DMS53 treated with DMSO at 0.1 percent for 48 hours (cell line): Measurements from ENCODE around the gene FHAD1.

Experiments
- DNase-seq: peaks from one replicate; lab custom pipeline; 2025; ENCODE audit not compliant: unreplicated experiment; lab: John Stamatoyannopoulos, UW

The FHAD1 gene

DNA sequence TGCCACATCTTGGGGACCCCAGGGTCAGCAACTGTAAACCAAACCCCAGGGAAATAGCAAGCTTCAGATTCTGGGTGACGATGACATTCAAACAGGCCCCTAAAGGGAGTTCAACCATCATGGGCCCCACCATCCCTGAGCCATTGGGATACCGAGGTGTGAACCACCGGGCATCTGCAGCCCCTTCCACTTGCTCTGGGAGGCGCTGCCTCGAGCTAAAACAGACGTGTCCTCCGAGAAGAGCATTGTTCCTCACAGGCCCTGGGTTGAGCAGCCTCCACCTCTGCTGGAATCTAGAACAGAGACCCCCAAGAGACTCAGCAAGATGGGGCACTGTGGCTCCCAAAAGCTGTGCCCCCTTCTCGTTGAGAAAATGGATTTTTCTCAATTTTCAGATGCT, 143.6 kb downstream of the FHAD1 start:
- no peak for DNase-seq

DNA sequence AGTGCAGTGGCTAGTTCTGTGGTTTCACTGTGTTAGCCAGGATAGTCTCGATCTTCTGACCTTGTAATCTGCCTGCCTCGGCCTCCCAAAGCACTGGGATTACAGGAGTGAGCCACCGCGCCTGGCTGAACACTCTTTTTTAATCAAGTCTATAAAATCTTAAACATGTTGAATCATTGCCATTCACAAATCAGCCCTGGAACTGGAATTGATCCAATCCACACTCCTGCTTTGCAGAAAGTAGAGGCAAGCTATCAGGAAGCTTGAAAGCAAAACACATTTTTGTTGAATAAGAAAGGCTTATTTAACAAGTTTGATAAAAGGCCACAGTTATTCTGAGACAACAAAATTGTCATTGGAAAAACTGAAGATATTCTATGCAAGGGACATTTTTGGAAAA, 144.3 kb downstream of the FHAD1 start:
- DNase-seq, result no peak

DNA sequence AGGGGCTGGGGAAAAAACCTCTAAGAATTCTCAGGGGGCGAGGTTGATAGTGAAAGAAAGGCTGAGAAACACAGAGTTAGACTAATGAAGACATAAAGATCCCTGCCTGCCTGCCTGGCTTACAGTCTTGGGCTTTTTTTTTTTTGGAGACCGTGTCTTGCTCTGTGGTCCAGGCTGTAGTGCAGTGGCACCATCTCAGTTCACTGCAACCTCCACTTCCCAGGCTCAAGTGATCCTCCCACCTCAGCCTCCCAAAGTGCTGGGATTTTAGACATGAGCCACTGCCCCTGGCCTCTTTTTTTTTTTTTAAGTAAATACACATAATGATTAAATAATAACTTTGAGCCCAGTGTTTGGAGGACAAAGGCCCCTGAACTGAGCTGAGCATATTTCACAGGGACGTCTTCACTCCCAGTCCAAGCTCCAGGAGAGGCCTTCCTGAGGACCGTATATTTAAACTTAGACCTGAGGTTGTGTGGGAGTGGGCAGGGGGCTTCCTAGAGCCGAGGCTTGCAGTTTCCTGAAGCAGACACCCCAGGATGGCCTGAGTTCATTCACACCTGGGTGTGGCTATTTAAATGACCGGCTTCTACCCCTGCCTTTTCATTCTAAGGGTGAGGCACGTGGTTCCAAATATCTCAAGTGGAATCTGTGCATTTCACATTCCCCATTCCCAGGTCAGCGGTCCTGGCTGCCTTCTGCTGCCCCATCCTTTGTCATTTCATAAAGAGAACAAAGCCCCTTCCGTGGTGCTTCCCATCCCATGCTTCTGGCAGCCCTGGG, 146.6 kb downstream of the FHAD1 start:
- no peak for DNase-seq

DNA sequence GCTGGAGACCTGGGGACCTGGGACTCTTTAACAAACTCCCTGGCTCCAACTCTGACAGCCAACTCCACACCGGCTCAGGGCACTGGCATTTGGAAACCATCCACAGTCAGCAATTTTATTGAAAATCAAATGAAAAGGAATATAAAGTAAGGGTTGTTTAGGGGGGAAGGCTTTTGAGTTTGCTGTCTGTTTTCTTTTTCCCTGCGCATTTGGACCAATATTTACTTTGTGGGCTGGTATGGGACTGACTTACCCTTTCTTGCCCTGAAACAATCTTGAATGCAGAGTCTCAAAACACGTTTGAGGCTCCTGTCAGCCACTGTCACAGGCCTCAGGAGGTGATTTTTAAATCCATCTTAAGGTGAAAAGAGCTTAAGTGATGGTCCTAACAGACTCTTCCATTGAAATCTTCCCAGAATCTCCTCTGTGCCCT, 147.3 kb downstream of the FHAD1 start:
- no peak for DNase-seq

DNA sequence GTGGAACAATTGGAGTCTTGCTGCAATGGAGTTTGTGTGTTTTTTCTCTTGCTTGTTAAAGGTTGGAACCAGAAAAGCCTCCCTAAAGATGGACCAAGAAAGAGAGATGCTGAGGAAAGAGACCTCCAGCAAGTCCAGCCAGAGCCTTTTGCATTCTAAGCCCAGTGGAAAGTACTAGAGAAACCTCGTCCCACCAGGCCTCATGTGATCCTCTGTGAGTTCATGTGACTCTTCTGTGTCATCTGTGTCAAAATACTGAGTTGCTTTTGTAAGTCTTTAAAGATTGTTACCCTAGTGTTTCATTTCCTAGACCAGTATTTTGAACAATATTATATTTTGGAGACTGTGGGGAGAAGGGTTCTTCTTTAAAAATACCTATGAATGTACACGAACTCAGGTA, 150.2 kb downstream of the FHAD1 start:
- no peak for DNase-seq

DNA sequence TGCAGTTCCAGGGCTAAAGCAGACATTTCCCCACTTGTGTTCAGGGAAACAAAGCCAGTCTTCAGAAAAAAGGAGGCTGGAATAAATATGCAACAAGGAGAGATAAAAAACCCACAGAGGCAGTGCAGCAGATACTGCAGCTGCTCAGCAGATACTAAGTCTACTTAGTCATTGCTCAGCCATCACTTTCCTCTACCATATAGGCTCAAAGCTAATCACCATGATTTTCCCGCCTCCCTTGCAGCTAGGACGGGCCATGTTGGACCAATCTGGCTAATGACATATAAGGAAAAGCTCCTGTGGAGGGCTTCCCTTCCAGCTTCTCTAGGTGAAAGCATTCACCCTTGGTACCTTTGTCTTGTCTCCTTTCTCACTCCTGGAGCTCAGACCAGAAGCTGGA, 152.7 kb downstream of the FHAD1 start:
- no peak for DNase-seq

DNA sequence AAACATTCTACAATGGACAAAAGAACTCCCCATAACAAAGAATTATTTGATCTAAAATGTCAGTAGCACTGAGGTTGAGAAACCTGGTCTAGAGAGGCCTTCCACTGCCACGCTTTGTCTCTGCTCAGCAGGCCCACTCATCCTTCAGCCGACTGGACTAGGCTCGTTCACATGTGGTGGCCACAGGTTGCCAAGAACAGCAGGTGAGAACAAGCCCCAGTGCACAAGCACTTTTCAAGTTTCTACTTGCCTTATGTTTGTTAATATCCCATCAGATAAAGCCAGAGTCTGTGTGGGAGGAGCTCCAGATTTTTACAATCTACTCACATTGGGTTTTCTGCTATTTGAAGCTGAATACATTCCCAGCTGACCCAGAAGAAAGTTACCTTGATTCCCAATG, 153.6 kb downstream of the FHAD1 start:
- no peak for DNase-seq

DNA sequence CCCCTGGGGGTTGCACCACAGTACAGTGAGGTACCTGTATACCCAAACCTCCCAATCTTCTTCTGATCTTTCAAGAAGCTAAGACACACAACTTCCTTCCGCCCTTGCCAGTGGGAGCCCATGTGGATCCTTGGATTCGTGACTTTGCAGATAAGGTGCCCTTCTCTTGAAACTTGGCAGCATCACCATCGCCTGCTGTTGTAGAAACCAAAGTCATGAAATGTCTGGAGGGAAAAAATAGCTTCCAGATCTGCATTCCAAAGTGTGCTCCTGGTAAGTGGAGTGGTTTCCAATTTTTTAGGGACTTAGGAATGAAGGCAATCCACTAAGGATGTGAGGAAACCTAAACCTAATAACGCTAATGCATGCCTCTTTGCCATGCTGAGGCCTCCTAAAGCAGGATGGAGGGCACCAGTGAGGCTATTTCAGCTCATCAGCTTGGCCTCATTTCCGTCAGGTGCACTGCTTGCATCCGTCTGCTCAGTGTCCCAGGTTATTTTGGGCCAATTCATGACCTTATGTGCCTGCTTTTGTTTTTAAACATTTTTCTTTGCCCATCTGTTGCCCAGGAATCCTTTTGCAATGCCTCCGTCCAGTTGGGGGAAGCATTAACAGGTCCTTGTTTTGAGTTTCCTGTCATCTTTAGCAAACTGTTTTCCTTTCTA, 154.5 kb downstream of the FHAD1 start:
- DNase-seq, result no peak

DNA sequence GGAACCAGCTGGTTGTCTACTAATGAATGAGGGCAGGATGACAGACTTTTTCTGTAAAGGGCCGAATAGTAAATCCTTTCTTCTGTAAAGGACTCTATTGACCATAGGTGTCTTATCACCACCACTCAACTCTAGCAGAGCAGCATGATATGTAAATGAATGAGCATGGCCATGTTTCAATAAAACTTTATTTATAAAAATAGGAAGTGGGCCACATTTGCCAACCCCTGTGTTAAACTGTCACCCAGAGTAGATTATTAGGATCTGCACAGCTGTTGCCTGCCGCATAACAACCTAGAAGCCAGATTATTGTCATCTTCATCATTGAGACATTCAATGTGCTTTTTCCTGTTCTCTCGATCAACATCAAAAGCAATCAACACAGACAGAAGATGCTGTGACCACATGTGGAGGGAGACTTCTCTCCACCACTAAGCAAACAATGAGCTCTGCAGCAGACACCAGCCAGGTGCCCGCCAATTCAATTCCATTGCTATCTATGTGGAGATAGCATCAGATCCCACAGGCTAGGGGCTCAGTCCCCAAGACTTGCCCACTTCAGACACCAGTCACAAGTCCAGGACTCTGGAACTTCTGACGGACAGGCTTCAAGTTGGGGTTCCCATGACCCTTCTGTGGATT, 155.9 kb downstream of the FHAD1 start:
- no peak for DNase-seq

DNA sequence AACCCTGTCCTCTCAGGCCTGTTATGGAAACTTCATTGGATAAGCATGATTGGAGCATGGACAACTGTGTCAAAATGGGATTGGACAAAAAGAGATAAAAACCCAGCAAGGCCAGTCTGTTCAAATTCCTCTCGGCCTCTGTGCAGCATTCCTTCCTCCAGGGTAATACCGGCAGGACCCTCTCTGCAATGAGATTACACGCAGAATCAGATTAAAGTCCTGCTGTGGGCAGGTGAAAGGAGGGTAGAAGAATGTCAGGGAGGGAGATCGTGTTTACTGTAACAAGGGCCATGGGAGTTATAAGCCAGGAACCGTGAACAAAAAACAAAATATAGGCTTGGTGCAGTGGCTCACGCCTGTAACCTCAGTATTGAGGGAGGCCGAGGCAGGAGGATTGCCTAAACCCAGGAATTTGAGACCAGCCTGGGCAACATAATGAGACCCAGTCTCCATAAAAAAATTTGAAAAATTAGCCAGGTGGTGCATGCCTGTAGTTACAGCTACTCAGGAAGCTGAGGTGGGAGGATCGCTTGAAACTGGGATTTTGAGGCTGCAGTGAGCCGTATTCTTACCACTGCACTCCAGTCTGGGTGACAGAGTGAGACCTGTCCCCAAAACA, 157.0 kb downstream of the FHAD1 start:
- no peak for DNase-seq

DNA sequence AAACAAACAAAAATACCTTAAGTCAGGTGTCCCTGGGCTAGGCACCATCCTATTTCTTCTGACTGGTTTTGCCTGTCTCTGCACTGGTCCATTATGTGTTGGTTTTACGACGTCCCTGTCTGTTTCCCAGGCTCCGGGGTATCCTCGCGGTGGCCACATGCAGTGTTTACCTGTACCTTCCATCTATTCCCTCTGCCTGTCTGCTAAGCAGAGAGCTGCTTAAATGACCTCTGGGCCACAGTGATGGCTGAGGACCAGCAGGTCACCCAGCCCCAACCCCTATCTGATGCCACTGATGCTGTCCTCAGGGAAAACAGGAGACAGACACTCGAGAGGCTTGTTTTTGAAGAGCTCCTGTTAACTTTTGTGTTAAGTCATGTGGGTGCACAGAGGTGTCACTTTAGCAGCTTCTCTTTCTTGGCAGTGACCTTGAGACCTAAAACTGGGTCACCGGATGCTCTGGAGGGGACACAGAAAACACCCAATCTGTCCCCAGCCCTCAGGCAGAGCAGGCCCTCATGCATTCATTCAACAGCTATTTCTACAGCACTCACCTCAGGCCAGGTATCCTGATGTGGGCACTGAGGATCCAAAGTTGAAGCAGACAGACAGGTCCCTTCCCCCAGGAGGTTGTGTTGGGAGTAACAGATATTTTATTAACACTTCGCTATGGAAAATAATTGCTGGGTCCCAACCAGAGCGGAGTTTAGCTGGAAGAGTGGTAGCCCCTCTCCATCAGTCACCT, 158.3 kb downstream of the FHAD1 start:
- DNase-seq, result no peak

DNA sequence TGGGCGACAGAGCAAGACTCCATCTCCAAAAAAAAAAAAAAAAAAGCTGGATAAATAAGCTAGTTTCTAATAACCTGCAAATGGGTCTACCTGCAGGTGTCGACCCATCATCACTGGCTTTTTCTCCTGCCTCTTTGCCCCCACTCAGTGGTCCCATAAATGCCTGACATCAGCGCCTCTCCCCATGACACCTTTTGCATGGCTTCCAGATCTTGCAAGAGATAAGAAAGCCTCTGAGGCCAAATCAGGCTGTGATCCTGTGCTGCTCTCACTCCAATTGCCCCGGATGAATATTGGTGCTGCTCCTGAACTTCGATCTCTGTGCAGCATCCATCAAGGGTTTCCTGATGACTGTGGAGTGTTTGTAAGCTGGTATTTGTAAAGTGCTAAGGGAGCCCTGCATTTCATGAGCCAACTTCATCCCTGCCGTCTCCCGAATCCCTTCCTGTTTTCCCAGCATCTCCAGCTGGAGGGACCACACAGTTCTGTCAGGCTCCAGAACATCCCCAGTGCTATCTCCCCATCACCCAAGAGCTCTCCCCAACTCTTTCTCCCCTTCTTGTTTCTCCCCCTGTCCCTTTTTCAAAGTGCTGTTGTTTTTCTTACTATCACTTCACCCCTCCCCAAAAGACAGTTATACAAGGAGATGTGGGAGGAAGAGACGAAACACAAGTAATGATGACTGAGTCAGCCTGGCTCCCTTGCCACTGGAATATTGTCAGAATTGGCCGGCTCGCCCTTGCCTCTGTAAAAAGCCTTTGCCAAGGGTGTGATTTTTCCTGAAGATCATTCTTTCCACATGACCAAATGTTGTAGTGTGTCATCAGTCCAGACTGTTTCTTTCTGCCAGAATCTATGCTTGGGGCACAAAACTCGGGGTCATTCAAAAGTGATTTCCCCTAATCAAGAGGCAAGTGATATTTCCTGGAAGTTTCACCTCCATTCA, 159.9 kb downstream of the FHAD1 start:
- no peak for DNase-seq

DNA sequence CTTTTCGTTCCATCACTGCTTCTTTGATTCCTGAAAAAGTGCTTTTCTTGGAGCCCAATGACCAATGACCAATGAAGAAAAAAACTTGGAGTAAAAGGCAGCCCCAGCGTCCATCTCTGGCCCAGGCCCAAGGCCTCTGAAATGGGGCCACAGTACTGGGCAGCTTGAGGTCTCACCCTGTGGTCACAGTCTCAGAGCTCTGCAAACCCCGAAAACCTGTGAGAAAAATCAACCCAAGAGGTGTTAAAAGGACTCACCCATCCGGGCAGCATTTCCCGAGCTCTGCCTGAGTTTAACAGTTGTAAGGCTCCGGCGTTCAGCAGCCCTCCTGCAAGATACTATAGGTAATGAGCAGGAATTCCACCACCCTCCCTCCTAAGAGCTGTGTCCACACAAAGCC, 160.6 kb downstream of the FHAD1 start:
- no peak for DNase-seq

DNA sequence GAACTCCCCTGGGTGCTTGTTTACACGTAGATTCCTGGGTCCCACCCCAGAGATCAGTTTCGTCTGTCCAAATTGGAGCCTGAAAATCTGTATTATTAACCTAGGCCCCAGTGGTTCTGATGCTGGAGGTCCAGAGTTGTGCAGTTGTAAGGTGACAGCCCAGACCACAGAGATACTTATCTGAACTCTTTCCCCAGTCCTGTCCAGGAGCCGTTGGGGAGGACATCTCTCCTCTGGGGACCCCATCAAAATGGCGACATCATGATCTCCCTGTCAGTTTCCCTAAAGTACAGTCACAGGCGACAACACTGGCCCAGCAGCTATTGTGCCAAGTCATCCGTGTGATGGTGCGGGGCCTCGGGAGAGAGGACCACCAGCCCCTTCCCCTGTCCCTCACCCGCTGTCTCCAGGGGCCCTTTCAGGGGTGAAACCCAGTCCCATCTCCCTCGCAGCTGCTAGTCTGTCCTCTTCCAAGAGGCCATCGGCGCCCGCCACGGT, 161.9 kb downstream of the FHAD1 start:
- DNase-seq, result no peak

DNA sequence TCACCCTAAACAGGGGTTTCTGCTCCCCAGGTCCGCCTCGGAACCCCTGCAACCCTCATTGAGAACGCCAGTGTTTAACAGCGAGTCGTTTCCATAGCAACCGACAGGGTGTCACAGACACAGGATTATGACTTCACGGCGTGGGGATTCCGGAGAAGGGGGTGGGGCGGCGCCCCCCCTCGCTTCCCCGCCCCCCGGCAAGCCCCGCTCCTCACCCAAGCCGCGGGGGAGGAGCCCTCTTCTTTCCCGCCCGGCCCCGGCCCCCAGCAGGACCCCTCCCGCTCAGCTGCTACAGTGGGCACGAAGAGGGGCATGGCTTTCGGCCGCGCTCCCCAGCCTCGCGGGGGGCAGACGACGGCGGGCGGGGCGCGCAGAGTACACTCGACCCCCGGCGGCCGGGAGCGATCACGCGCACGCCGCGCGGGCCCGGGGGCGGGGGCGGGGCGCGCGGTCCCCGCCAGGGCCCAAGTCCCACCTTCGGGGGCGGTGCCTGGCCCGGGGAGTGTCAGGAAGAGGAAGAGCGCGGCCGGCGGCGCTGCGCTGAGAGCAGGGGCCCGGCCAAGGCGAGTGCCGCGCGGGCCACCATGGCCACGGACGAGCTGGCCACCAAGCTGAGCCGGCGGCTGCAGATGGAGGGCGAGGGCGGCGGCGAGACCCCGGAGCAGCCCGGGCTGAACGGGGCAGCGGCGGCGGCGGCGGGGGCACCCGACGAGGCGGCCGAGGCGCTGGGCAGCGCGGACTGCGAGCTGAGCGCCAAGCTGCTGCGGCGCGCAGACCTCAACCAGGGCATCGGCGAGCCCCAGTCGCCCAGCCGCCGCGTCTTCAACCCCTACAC, 162.6 kb downstream of the FHAD1 start, which contains the start of gene EFHD2:
Gene EFHD2, plus strand, starts transcription at position 501 of the 835 bp plus-strand sequence. Its CDS starts 84 bp downstream, at position 585.
- peak; percentile 75 for DNase-seq

DNA sequence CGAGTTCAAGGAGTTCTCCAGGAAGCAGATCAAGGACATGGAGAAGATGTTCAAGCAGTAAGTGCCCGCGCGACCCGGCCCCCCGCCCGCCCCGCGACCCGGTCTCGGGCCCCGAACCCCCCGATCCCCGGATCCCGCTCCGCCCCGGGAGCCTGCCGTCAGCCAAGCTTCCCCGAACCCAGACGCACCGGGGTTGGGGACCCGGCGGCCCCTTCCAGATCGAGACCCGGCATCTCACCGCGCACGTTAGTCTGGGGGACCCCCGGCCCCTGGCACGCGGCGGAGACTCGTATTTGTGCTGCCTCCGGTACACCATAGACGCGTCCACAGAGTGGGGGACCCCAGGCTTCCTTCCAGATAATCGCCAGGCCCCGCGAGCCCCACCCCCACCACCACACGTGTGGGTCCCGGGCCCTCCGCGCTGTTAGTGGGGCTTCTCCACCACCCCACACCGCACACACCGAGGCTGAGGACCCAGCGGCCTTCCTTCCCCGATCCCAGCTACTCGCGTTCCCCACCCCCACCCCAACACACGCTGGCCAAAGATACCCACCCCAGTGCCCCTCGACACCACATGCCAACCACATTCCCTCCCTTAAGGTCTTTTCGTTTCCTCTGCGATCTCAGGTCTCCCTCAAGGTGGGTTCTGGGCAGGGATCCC, 163.3 kb downstream of the FHAD1 start:
- no peak for DNase-seq

DNA sequence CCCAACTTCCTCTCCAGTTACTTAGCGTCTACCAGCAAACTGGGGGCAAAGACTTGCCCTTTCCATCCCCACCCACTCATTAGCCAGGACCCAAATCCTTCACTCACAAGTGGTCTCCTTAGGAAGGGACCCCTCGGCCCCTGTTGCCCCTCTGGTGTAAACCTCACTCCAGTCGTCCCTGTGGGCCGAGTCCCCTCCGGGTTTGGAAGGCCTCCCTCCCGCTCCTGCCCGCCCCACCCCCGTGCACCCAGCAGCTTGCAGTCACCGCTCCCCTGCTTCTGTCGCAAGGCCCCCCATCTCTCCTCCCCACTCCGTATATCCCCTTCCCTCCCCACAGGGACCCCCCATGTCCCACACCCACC, 163.8 kb downstream of the FHAD1 start:
- no peak for DNase-seq

DNA sequence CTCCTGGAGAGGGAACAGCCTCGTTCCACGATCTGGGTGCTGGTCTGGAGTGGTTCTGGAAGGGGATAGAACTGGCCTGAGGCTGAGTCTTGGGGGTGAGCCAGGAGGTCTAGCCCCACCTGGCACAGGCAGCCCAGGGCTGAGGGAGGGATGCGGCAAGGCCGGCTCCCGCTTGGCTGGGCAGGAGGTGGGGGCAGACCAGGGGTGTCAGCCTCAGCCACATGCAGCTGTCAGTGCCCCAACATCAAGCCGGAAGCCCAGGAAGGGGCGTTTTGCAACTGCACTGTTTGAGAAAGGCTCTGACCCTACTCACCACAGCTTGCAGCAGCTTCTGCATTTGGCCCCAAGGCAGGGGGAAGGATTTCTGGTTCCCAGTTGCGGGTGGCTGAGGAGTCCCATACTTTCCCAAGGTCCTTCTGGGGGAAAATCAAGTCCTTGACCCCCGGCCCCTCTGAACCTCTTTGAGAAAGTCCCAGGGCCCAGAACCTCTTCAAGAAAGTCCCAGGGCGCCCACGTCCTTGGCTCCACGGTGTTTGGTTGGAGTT, 164.6 kb downstream of the FHAD1 start:
- no peak for DNase-seq
